HCT116 (cell line): ENCODE measurements around the gene GCNT1.

Experiments used
- ATF3 ChIP-seq: IDR thresholded peaks from 2 replicates; pipeline ENCODE4 v1.6.1; 2012
- ELF1 ChIP-seq: IDR thresholded peaks from 2 replicates; pipeline ENCODE4 v1.6.1; 2012; ENCODE audit warnings: low read depth, borderline replicate concordance
- EZH2phosphoT487 ChIP-seq: fragments of 200-600 bp; IDR thresholded peaks from 2 replicates; pipeline ENCODE4 v1.6.1; 2018; ENCODE audit warnings: antibody characterized with exemption, borderline replicate concordance
- POLR2A ChIP-seq: IDR thresholded peaks from 2 replicates; pipeline ENCODE4 v1.7.0; 2011; ENCODE audit warnings: borderline replicate concordance; ENCODE audit not compliant: insufficient read depth, insufficient read length; ENCODE audit errors: extremely low read depth
- POLR2AphosphoS5 ChIP-seq: IDR thresholded peaks from 2 replicates; pipeline ENCODE4 v1.6.1; 2011; ENCODE audit warnings: mild to moderate bottlenecking, low read depth, low read length, moderate library complexity
- SIN3A ChIP-seq: IDR thresholded peaks from 2 replicates; pipeline ENCODE4 v1.6.1; 2012; ENCODE audit warnings: low read depth
- SP1 ChIP-seq: IDR thresholded peaks from 2 replicates; pipeline ENCODE4 v1.6.1; 2012; ENCODE audit warnings: low read depth
- ZNF274 ChIP-seq: fragments of 200-500 bp; sonication (Bioruptor generic); IDR thresholded peaks from 2 replicates; pipeline ENCODE4 v1.6.1; 2014; ENCODE audit warnings: mild to moderate bottlenecking, low read depth, low read length, inconsistent platforms
- TF ChIP-seq, protein P1 (sequence below), 3 experiments: fragments of 200-600 bp in 1 of 3; sonication (generic) in 1 of 3; IDR thresholded peaks in 2 of 3; conservative IDR thresholded peaks in 1 of 3; 2 replicates each; pipeline ENCODE4 v1.5.1; 2012 to 2017; ENCODE audit warnings: low read depth in 2 of 3, low read length in 2 of 3, antibody characterized with exemption in 1 of 3, borderline replicate concordance in 1 of 3, control low read depth in 1 of 3, mild to moderate bottlenecking in 1 of 3, mixed read lengths in 1 of 3, mixed run types in 1 of 3, moderate library complexity in 1 of 3; ENCODE audit not compliant: insufficient read depth in 1 of 3

DNA sequence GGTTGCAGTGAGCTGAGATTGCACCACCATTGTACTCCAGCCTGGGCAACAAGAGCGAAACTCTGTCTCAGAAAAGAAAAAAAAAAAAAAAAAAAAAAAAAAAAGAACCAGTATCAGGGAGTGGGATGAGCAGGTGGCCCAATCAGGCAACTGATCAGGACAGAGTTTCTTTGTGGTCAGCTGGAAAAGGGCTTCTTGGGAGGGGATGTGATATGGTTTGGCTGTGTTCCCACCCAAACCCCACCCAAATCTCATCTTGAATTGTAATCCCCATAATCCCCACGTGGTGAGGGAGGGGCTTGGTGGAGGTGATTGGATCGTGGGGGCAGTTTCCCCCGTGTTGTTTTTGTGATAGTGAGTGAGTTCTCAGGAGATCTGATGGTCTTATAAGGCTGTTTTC lies 4.7 kb upstream of the GCNT1 start:
- TF ChIP-seq POLR2AphosphoS5, result no peak
- TF ChIP-seq ZNF274, result no peak
- TF ChIP-seq, protein P1, sequence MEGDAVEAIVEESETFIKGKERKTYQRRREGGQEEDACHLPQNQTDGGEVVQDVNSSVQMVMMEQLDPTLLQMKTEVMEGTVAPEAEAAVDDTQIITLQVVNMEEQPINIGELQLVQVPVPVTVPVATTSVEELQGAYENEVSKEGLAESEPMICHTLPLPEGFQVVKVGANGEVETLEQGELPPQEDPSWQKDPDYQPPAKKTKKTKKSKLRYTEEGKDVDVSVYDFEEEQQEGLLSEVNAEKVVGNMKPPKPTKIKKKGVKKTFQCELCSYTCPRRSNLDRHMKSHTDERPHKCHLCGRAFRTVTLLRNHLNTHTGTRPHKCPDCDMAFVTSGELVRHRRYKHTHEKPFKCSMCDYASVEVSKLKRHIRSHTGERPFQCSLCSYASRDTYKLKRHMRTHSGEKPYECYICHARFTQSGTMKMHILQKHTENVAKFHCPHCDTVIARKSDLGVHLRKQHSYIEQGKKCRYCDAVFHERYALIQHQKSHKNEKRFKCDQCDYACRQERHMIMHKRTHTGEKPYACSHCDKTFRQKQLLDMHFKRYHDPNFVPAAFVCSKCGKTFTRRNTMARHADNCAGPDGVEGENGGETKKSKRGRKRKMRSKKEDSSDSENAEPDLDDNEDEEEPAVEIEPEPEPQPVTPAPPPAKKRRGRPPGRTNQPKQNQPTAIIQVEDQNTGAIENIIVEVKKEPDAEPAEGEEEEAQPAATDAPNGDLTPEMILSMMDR (IDR thresholded peaks at IDR 0.05 in 2 of 3, conservative IDR thresholded peaks at IDR 0.05 in 1 of 3; ENCODE audit: borderline replicate concordance in 1 of 3, insufficient read depth in 1 of 3, low read depth in 2 of 3, low read length in 2 of 3), result no peak
- no peak for TF ChIP-seq ELF1
- TF ChIP-seq ATF3, result no peak
- TF ChIP-seq SP1, result no peak
- no peak for TF ChIP-seq SIN3A
- TF ChIP-seq EZH2phosphoT487, result no peak
- no peak for TF ChIP-seq POLR2A
